Subcutaneous adipose tissue (tissue), 4 donors: Measurements from ENCODE around the gene DIP2C. TPM values are rescaled to one million over a fixed set of nuclear protein-coding genes. Genes with fewer than 3 reads are reported as not detected.

Experiments used
- CTCF ChIP-seq: fragments of 450-650 bp; IDR thresholded peaks from one replicate; pipeline ENCODE4 v1.5.1; 2016; ENCODE audit warnings: low read depth, mild to moderate bottlenecking, control low read depth, antibody characterized with exemption, moderate library complexity
- total RNA-seq, 4 donors: library from RNA; depleted of rRNA; stranded (reverse); fragments of >200 nt; gene quantifications; one replicate each; pipeline ENCODE4 v1.1.0, GENCODE V29; 2016

Gene DIP2C
- total RNA-seq, 4 donors from 2014 or later, result 32.1 to 64.0 (median 40.5) TPM

GRCh38 chr10:613271-614138, 76.0 kb downstream of the DIP2C start:
- TF ChIP-seq CTCF, result no peak

GRCh38 chr10:612696-613095, 76.8 kb downstream of the DIP2C start:
- no peak for TF ChIP-seq CTCF

GRCh38 chr10:609868-610545, 79.5 kb downstream of the DIP2C start:
- TF ChIP-seq CTCF, result no peak

- TF ChIP-seq CTCF, result no peak
Observed at GRCh38 chr10:609262-609658, 80.2 kb downstream of the DIP2C start.

- TF ChIP-seq CTCF, result no peak
Observed at GRCh38 chr10:608331-609261, 80.9 kb downstream of the DIP2C start.

- no peak for TF ChIP-seq CTCF
Observed at GRCh38 chr10:607545-608185, 81.8 kb downstream of the DIP2C start.
